ENCODE data around the gene RELN. TPM values are rescaled to one million over a fixed set of nuclear protein-coding genes. Genes with fewer than 3 reads are reported as not detected.

The RELN gene
- total and polyA plus RNA-seq, 2 of the 13 experiments (the other 11 are each of a cell fraction or from before 2014, with no cell fraction given), result 315 to 332 TPM

DNA sequence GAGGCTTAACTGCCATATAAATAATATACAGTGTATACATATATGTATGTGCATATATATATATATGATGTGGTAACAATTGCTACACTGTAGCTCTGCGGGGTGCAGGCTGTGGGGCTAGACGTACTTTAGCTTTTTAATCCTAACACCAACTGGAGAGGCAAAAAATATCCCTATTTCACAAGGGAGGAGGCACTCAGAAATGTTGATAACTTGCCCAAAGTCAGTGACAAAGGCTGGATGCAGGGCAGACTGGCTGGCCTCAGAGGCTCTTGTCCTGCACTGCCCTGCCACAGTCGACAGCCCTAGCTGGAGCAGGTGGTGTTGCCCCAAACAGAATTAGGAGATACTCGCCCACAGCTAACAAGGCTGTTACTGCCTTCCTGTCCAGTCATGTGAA lies 1.5 kb upstream of the RELN start:
- Histone ChIP-seq H3K27ac (ENCODE audit: extremely low read length, insufficient read depth, low read length) (peak overlapping the region; percentile 18), H3K36me3 (replicated peaks in 1 of 2; ENCODE audit: control insufficient read depth in 1 of 2, insufficient read depth in 2 of 2, low read length in 2 of 2) (no peaks in the 10 kb centered on the region), H3K4me1 (ENCODE audit: insufficient read depth, low read length) (peaks cover 36% of the 10 kb centered on the region), H3K4me3 (replicated peaks in 1 of 3; ENCODE audit: insufficient read depth in 1 of 3, low read depth in 2 of 3, low read length in 3 of 3) (peak overlapping the region in 2 of 3 experiments; percentile 63 to 79; a peak in 3 of 6 replicates), H3K9ac (ENCODE audit: insufficient read depth, low read depth, low read length) (peak overlapping the region; percentile 81), H3K27me3 (ENCODE audit: control insufficient read depth in 1 of 2, insufficient read depth in 2 of 2, low read length in 2 of 2) (peaks cover 0 to 4% of the 10 kb centered on the region in 2 experiments; a peak in 2 of 5 replicates), H3K9me3 (ENCODE audit: low read length) (no peaks in the 10 kb centered on the region), H2AFZ (ENCODE audit: low read length) (no peak overlapping the region), H4K20me1 (ENCODE audit: insufficient read depth, low read length) (no peaks in the 10 kb centered on the region; the same call in none of the 2 replicates), H3K4me2 (ENCODE audit: low read depth, low read length) (peak overlapping the region; percentile 68), H3K79me2 (ENCODE audit: insufficient read depth, low read length) (peaks cover 30% of the 10 kb centered on the region)
- intact Hi-C loops (cut with micrococcal nuclease; ENCODE audit: unreplicated experiment) (loop anchor here (2.0 to 5.0 kb wide), 3 partner anchors 20 to 106 kb away; no protein-coding TSS in a partner anchor), in situ Hi-C loops (cut with HindIII; ENCODE audit: extremely low pct_ligation_motif_present, low pct_unique_long_range_greater_than_20kb) (no loop called here)
- peak; percentile 25 for ATAC-seq
- ChIA-PET POLR2A (interaction anchor here (1.2 to 2.2 kb wide), 6 partner anchors 19 to 106 kb away, joined by 3 to 10 read pairs (median 6); no protein-coding TSS in a partner anchor), CTCF (ENCODE audit: low intra/inter-chr PET ratio, low total read pairs) (interaction anchor here (1.2 kb wide), 1 partner anchor 165 kb away, joined by 5 read pairs; no protein-coding TSS in a partner anchor)
- TF ChIP-seq ZMAT3 (CRISPR knock-in tag; conservative IDR thresholded peaks at IDR 0.05) (no peak), MIXL1 (CRISPR knock-in tag; IDR thresholded peaks at IDR 0.05) (no peak), POGZ (CRISPR knock-in tag; IDR thresholded peaks at IDR 0.05) (peak; percentile 13; the same call in 1 of the 2 replicates), RCOR2 (CRISPR knock-in tag; IDR thresholded peaks at IDR 0.05) (0 out of 2 replicates have a peak, but pooled peaks have one; percentile 12), ZNF430 (CRISPR knock-in tag; IDR thresholded peaks at IDR 0.05) (0 out of 2 replicates have a peak, but pooled peaks have one; percentile 41), ZNF788 (CRISPR knock-in tag; IDR thresholded peaks at IDR 0.05; ENCODE audit: borderline replicate concordance) (peak; percentile 20; the same call in 1 of the 2 replicates), ZNF792 (CRISPR knock-in tag; IDR thresholded peaks at IDR 0.05) (peak; percentile 25; the same call in 1 of the 2 replicates), STAG1 (CRISPR knock-in tag; IDR thresholded peaks at IDR 0.05) (peak; percentile 14; the same call in 1 of the 2 replicates), ZNF766 (CRISPR knock-in tag; IDR thresholded peaks at IDR 0.05; ENCODE audit: borderline replicate concordance) (no peak), TBX2 (CRISPR knock-in tag; IDR thresholded peaks at IDR 0.05; ENCODE audit: borderline replicate concordance) (peak; percentile 22; the same call in 1 of the 2 replicates), RBFOX2 (IDR thresholded peaks at IDR 0.05; ENCODE audit: low read depth, low read length) (peak; percentile 59; the same call in 1 of the 2 replicates)
- TF ChIP-seq, protein P1, sequence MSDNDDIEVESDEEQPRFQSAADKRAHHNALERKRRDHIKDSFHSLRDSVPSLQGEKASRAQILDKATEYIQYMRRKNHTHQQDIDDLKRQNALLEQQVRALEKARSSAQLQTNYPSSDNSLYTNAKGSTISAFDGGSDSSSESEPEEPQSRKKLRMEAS (IDR thresholded peaks at IDR 0.05), result peak; percentile 39; the same call in 1 of the 2 replicates
- no peak for FAIRE-seq
- 30% methylated on average over 4 of the region's 4 CpGs for WGBS (ENCODE audit: low lambda C conversion rate)
- no TSS peak for BruUV-seq (replicated peaks)
- peak; percentile 16 for DNase-seq (ENCODE audit: low spot score)
